Measurements from ENCODE around the gene NECAB2. TPM values are rescaled to one million over a fixed set of nuclear protein-coding genes. Genes with fewer than 3 reads are reported as not detected.

NECAB2 gene
- total RNA-seq, 1 donor from 2014 or later: not detected

- no peaks in the 10 kb centered on the region for H3K4me1 Mint-ChIP-seq
- H3K9me3 Mint-ChIP-seq: no peaks in the 10 kb centered on the region
- TF ChIP-seq, protein P1, sequence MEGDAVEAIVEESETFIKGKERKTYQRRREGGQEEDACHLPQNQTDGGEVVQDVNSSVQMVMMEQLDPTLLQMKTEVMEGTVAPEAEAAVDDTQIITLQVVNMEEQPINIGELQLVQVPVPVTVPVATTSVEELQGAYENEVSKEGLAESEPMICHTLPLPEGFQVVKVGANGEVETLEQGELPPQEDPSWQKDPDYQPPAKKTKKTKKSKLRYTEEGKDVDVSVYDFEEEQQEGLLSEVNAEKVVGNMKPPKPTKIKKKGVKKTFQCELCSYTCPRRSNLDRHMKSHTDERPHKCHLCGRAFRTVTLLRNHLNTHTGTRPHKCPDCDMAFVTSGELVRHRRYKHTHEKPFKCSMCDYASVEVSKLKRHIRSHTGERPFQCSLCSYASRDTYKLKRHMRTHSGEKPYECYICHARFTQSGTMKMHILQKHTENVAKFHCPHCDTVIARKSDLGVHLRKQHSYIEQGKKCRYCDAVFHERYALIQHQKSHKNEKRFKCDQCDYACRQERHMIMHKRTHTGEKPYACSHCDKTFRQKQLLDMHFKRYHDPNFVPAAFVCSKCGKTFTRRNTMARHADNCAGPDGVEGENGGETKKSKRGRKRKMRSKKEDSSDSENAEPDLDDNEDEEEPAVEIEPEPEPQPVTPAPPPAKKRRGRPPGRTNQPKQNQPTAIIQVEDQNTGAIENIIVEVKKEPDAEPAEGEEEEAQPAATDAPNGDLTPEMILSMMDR (IDR thresholded peaks at IDR 0.05): no peak
- ATAC-seq (ENCODE audit: low read depth): no peak
- ChIA-PET POLR2A (no interaction called here), CTCF (no interaction called here)
- no peaks in the 10 kb centered on the region for H3K27me3 Mint-ChIP-seq
- H3K36me3 Mint-ChIP-seq (ENCODE audit: low read depth): no peaks in the 10 kb centered on the region
- no peak for DNase-seq
- intact Hi-C loops (cut with micrococcal nuclease): no loop called here
- no peak overlapping the region for H3K4me3 Mint-ChIP-seq
- H3K27ac Mint-ChIP-seq: no peak overlapping the region
Observed at GRCh38 chr16:83945587-83945986, 22.5 kb upstream of the NECAB2 start.

- TF ChIP-seq, protein P1 (IDR thresholded peaks at IDR 0.05): no peak
- POLR2A ChIA-PET: no interaction called here
Observed at GRCh38 chr16:83946154-83946780, 21.8 kb upstream of the NECAB2 start.

DNA sequence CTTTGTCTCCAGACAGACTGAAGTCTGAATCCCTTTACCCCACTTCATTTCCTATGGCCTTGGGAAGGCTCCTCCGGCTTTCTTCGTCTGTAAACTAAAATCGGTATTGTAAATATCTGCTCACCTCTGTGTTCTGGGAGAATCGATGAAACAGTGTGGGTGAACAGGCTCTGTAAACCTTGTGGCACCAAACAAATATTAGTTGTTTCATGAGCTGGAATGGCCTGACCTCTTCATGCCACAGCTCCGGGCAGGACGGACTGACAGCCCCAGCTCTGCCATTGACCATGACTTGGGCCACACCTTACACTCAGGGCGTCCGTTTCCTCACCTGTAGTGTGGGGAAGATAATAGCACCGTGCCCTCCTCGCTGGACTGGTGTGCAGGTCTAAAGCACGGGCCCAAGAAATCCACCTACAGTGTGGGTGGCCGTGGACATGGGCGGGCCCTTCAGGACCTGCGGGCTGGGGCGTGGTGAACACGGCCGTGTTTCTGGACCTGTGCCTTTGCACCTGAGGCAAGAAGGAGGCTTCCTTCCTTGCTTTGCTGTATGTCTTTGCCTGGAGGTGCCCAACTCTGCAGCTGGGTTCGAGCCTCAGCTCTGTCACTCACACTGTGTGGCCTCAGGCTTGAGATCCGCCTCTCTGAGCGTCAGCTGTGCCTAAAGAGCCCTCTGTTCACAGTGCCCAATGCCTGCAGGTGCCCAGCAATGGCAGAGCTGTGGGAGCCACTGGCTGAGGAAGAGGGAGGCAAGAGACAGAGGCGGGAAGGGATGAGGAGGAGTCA, 21.1 kb upstream of the NECAB2 start:
- no peaks in the 10 kb centered on the region for H3K9me3 Mint-ChIP-seq
- ATAC-seq (ENCODE audit: low read depth) (no peak), DNase-seq (no peak)
- TF ChIP-seq, protein P1 (IDR thresholded peaks at IDR 0.05): no peak
- intact Hi-C loops (cut with micrococcal nuclease): no loop called here
- POLR2A ChIA-PET: interaction anchor here (1.0 kb wide), 1 partner anchor 130 kb away, joined by 3 read pairs; no protein-coding TSS in a partner anchor
- H3K36me3 Mint-ChIP-seq (ENCODE audit: low read depth): no peaks in the 10 kb centered on the region
- H3K4me3 Mint-ChIP-seq: no peak overlapping the region
- H3K27ac Mint-ChIP-seq: no peak overlapping the region
- no peaks in the 10 kb centered on the region for H3K4me1 Mint-ChIP-seq
- H3K27me3 Mint-ChIP-seq: no peaks in the 10 kb centered on the region
- CTCF ChIA-PET: no interaction called here

More at GRCh38 chr16:83946154-83946780, 21.8 kb upstream of the NECAB2 start:
- DNase-seq: no peak
- H3K27ac Mint-ChIP-seq: no peak overlapping the region
- CTCF ChIA-PET: no interaction called here
- intact Hi-C loops (cut with micrococcal nuclease): no loop called here
- no peak for ATAC-seq (ENCODE audit: low read depth)
- H3K4me3 Mint-ChIP-seq: no peak overlapping the region
- H3K36me3 Mint-ChIP-seq (ENCODE audit: low read depth): no peaks in the 10 kb centered on the region
- H3K4me1 Mint-ChIP-seq: no peaks in the 10 kb centered on the region
- H3K9me3 Mint-ChIP-seq: no peaks in the 10 kb centered on the region
- no peaks in the 10 kb centered on the region for H3K27me3 Mint-ChIP-seq

DNA sequence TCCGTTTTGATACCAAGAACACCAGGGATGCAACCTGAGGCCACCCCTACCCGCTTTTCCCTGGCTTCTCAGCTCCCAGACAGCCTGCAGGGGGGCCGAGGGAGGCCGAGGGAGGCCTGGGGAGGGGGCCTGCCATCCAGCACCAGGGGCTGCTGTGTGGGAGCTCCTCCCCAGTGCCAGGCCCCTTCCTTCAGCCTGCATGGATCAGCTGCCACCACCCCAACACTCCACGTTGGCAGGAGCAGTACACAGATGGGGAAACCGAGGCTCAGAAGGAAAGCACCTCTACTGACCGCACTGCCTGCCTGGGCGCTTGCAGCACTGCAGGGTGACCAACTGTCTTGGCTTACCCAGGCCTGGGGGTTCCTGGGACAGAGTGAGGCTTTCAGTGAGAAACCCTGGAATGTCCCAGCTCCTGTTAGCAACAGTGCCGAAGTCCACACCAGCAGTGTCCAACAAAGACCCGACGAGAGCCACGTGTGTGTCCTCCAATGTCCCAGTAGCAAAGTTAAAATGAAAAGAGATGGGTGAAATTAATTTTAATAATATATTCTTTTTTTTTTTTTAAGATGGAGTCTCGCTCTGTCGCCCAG, 20.3 kb upstream of the NECAB2 start:
- Mint-ChIP-seq H3K27ac (no peak overlapping the region), H3K36me3 (ENCODE audit: low read depth) (no peaks in the 10 kb centered on the region), H3K4me1 (no peaks in the 10 kb centered on the region), H3K27me3 (no peaks in the 10 kb centered on the region), H3K9me3 (no peaks in the 10 kb centered on the region), H3K4me3 (no peak overlapping the region)
- TF ChIP-seq, protein P1 (IDR thresholded peaks at IDR 0.05): no peak
- POLR2A ChIA-PET: interaction anchor here (1.0 kb wide), 1 partner anchor 130 kb away, joined by 3 read pairs; no protein-coding TSS in a partner anchor
- no peak for DNase-seq
- CTCF ChIA-PET: no interaction called here
- intact Hi-C loops (cut with micrococcal nuclease): no loop called here
- ATAC-seq (ENCODE audit: low read depth): no peak

Data from activated B cell treated with CpG ODN at 0.5 μM for 24 hours (primary cell).